HL-60/S4 (cell line): ENCODE data around the gene CDH12.
"Not testable (repeated sequence)": the region's sequence is repeated elsewhere in the genome, so short reads cannot be mapped to it uniquely, and the experiment has no call there.

Source experiments
- in situ Hi-C: fragments of 300-500 bp; cut with MboI; formaldehyde crosslinking; loops from 2 replicates; pipeline ENCODE4 v1.14.3; 2022; ENCODE audit warnings: low sequenced_read_pairs

The CDH12 gene

GRCh38 chr5:22056601-22057000 lies 796.5 kb downstream of the CDH12 start:
- in situ Hi-C loops, result no loop called here

- in situ Hi-C loops, result no loop called here
These were observed 799.9 kb downstream of the CDH12 start for GRCh38 chr5:22053195-22053594.

GRCh38 chr5:22051881-22052280 lies 801.3 kb downstream of the CDH12 start:
- in situ Hi-C loops, result no loop called here

DNA sequence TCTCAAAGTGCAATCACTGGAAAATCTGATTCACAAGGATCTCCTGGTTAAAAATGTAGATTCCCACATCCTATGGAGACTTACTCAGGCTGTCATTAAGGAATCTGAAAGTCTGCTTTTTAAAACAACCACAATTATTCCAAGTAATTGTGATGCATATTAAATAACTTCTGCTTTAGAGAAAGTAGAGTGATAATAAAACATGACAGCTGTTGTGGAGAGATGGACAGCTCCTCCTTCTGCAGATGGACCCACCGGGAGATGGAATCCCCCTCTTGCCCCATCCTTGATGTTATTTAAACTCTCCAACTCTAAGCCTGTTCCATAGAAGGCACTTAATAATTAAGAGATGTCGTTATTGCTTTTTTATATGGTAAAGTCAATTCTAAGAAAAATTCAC lies 802.2 kb downstream of the CDH12 start:
- in situ Hi-C loops, result no loop called here

GRCh38 chr5:22044229-22044628 lies 808.9 kb downstream of the CDH12 start:
- in situ Hi-C loops, result no loop called here

DNA sequence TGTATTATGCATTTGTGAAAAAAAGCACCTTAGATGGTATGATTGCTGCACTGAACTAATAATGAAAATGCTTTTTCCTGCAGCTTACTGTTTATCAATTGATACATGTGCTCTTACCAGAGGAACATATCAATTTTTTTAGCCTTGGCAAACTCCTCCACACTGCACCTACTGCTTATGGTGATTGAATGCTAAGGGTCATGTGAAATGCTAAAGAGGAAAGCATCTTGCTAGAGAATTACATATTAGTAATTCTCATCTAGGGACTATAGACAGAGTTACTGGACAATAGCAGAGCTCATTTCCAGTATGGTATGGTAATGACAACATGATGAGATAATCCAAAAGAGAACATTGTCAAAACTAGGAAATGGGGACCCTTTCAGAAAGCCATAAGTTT lies 817.1 kb downstream of the CDH12 start:
- in situ Hi-C loops, result no loop called here

GRCh38 chr5:22033066-22033465 lies 820.1 kb downstream of the CDH12 start:
- in situ Hi-C loops, result no loop called here

- in situ Hi-C loops, result no loop called here
These were observed 829.4 kb downstream of the CDH12 start for GRCh38 chr5:22023784-22024183.

DNA sequence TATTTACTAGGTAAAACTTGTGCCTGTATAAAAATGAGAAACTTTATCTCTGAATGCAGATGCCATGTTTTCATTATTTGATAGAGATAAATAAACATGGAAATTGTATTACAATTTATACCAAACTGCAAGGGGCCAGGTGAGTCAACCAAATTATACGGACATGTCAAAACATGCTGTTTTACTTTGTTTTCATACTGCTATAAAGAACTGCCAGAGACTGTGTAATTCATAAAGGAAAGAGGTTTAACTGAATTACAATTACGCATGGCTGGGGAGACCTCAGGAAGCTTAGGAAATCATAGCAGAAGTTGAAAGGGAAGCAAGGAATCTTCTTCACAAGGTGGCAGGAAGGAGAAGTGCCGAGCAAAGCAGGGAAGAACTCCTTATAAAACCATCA lies 840.3 kb downstream of the CDH12 start:
- in situ Hi-C loops, result not testable (repeated sequence)

DNA sequence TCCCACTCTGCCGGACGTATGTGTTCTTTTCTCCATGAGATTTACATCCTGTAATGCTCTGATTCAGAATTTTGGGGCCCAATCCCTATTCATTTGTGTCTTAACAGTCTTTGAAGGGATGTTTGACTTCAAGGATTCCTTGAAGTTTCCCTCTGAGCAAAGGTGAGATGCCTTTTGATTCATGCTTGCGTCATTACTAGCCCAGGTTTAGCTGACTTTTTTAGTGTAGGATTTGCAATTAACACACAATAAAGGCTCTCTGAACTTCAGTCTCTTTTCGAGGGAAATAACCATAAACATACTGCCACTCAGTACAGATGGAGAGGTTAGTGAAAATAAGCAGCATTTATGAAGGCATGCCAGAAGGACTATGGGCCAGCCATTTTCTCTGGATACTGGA lies 842.3 kb downstream of the CDH12 start:
- in situ Hi-C loops, result not testable (repeated sequence)

- in situ Hi-C loops, result not testable (repeated sequence)
These were observed 852.0 kb downstream of the CDH12 start for GRCh38 chr5:22001097-22001496.

DNA sequence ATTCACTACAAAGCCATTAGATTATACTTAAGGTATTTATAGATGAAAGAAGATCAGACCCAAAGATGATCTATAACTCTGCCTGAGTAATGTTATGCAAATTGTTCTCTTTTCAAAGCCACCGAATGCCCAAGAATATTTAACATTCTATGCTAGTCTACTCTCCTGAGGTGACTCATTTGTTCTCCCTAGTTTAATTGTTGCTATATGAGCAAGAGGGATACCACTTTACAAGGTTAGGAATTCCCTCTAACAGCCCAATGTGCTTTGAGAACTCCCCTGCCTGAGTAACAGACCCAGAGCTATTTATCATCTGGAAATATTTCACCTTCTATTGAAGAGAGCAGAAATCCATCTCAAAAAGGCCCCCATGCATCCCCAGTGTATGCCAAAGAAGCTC lies 867.3 kb downstream of the CDH12 start:
- in situ Hi-C loops, result not testable (repeated sequence)

DNA sequence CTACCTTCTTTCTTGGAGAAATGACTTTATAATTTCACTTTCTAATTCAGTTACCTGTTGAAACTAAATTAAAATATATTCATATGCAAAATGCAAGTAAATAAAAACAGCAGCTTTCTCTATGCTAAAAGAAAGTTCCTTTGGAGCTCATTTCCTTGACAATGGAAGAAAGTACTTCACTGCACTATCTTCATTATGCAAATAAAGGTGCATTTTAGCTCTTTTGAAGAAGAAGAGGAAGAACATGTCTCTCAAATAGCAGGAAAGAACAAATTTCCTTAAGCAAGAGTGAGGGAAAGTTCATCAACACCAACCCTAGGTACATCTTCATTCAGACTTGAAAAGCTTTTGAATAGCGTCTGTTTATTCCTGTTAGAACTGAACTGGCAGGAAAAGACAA lies 901.6 kb downstream of the CDH12 start:
- in situ Hi-C loops, result not testable (repeated sequence)

- in situ Hi-C loops, result no loop called here
These were observed 922.0 kb downstream of the CDH12 start for GRCh38 chr5:21931116-21931515.

GRCh38 chr5:21919414-21920022 lies 933.6 kb downstream of the CDH12 start:
- in situ Hi-C loops, result no loop called here

GRCh38 chr5:21918451-21918850 lies 934.7 kb downstream of the CDH12 start:
- in situ Hi-C loops, result no loop called here

GRCh38 chr5:21910731-21911130 lies 942.4 kb downstream of the CDH12 start:
- in situ Hi-C loops, result no loop called here

- in situ Hi-C loops, result no loop called here
These were observed 957.3 kb downstream of the CDH12 start for GRCh38 chr5:21895766-21896350.

DNA sequence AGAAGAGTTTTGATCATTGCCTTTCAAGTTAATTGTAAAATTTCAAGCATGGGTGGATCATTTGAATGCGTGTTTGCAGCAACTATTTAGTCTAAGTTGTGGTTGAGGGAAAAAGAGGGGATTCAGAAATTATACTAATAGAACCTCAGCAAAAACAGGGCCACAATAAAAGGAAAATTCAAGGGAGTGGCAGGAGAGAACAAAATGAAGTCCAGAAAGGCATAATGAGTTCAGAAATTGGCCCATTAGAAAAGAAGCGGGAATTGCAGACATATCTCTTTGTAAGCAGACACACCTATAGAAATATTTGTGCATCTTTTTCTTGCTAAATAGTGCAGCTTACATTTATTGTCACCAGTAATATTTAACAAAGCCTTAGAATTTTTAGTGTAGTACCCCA lies 960.0 kb downstream of the CDH12 start:
- in situ Hi-C loops, result no loop called here

DNA sequence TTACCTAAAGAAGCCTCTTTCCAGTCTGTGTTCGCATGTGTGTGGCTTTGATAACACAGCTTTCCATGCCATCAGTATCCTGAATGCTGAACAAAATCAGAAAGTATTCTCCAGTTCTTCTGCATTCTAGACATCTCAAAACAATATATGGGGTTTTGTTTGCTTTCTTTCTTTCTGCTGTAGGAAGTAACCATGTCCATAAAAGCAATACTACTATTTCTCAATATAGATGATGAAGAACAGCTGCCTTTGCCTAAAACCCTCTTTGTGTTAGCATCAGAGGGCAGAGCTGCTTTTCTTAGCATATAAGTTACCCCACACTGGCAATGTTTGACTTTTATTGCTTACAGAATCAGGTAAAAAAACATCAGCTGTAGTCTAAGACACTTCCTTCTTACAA lies 963.6 kb downstream of the CDH12 start:
- in situ Hi-C loops, result no loop called here

DNA sequence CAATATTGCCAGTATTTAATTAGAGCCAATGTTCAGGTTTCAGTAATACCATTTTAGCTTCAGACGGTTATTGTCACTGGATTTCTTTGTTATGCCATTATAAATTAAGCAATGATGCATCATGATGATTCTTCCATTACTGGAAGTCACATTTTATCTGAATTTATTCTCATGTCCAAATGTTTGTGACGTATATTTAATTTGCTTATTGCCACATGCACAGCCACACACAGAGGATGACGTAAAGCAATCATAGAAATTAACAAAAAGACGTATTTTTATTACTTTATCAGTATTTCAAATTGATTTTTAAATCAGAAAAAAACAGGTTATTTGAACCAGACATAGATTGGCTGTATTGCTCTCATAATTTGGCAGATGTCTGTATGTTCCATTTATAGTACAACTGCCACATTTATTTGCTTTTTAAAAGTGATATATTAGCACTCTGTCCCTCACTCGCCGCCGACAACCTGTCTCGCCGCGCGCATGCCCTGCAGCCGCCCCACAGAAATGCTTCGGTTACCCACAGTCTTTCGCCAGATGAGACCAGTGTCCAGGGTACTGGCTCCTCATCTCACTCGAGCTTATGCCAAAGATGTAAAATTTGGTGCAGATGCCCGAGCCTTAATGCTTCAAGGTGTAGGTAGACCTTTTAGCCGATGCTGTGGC lies 970.9 kb downstream of the CDH12 start:
- in situ Hi-C loops, result no loop called here

DNA sequence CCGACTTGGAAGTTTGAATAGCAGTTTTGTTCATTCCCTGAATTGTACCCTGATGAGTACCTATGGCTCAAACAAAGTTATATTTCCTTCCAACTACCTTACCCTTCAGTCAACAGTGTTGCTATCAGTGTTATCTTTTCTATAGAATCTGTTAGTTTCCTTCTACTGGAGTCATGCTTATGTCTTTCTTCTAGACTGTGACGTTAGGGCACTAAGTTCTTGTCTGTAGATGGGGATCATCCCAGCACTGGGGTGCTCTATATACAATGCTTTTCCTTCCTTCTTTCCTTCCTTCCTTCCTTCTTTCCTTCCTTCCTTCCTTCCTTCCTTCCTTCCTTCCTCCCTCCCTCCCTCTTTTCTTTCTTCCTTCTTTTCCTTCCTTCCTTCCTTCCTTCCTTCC lies 973.0 kb downstream of the CDH12 start:
- in situ Hi-C loops, result no loop called here

GRCh38 chr5:21862986-21863385 lies 990.2 kb downstream of the CDH12 start:
- in situ Hi-C loops, result no loop called here
